ENCODE measurements around the gene RTL10. TPM values are rescaled to one million over a fixed set of nuclear protein-coding genes. Genes with fewer than 3 reads are reported as not detected.
A peak's percentile ranks its signal among the peaks of the same experiment; 100 is the strongest.

The RTL10 gene
- polyA plus RNA-seq, 3 donors from 2014 or later: 1.5 to 8.1 (median 4.5) TPM

GRCh38 chr22:19819208-19819910 lies 35.3 kb downstream of the RTL10 start:
- Mint-ChIP-seq H3K4me1 (no peaks in the 10 kb centered on the region), H3K4me3 (no peak overlapping the region), H3K27me3 (ENCODE audit: low read depth in 3 of 3) (no peaks in the 10 kb centered on the region), H3K27ac (no peak overlapping the region), H3K36me3 (peaks cover 0 to 4% (median 0%) of the 10 kb centered on the region in 3 donors), H3K9me3 (no peaks in the 10 kb centered on the region)
- DNase-seq: no peak

GRCh38 chr22:19818324-19819207 lies 36.1 kb downstream of the RTL10 start:
- Mint-ChIP-seq H3K27me3 (ENCODE audit: low read depth in 3 of 3) (no peaks in the 10 kb centered on the region), H3K4me3 (no peak overlapping the region), H3K36me3 (peaks cover 0 to 1% (median 0%) of the 10 kb centered on the region in 3 donors), H3K9me3 (no peaks in the 10 kb centered on the region), H3K27ac (no peak overlapping the region), H3K4me1 (no peaks in the 10 kb centered on the region)
- no peak for DNase-seq

- Mint-ChIP-seq H3K4me1 (no peaks in the 10 kb centered on the region), H3K36me3 (no peaks in the 10 kb centered on the region), H3K27me3 (ENCODE audit: low read depth in 3 of 3) (no peaks in the 10 kb centered on the region), H3K4me3 (no peak overlapping the region), H3K27ac (peak overlapping the region in 1 of 6 donors; percentile 17), H3K9me3 (no peaks in the 10 kb centered on the region)
- no peak for DNase-seq
Observed at GRCh38 chr22:19816372-19817119, 38.1 kb downstream of the RTL10 start.

GRCh38 chr22:19815823-19816290 lies 38.8 kb downstream of the RTL10 start:
- Mint-ChIP-seq H3K36me3 (peaks cover 0 to 4% (median 0%) of the 10 kb centered on the region in 3 donors), H3K27ac (no peak overlapping the region), H3K4me3 (no peak overlapping the region), H3K4me1 (peaks cover 0 to 1% of the 10 kb centered on the region in 2 donors), H3K27me3 (ENCODE audit: low read depth in 3 of 3) (no peaks in the 10 kb centered on the region), H3K9me3 (no peaks in the 10 kb centered on the region)
- DNase-seq: no peak

- no peak for DNase-seq
- peaks cover 0 to 4% (median 0%) of the 10 kb centered on the region in 3 donors for H3K36me3 Mint-ChIP-seq
- H3K27me3 Mint-ChIP-seq (ENCODE audit: low read depth in 3 of 3): no peaks in the 10 kb centered on the region
- H3K4me3 Mint-ChIP-seq: no peak overlapping the region
- no peaks in the 10 kb centered on the region for H3K9me3 Mint-ChIP-seq
- H3K27ac Mint-ChIP-seq: no peak overlapping the region
- peaks cover 0 to 4% of the 10 kb centered on the region in 2 donors for H3K4me1 Mint-ChIP-seq
Observed at GRCh38 chr22:19815093-19815822, 39.4 kb downstream of the RTL10 start.

- peaks cover 0 to 1% (median 0%) of the 10 kb centered on the region in 3 donors for H3K27me3 Mint-ChIP-seq (ENCODE audit: low read depth in 3 of 3)
- H3K36me3 Mint-ChIP-seq: peaks cover 0 to 4% (median 0%) of the 10 kb centered on the region in 3 donors
- no peak for DNase-seq
- peaks cover 0 to 9% of the 10 kb centered on the region in 2 donors for H3K4me1 Mint-ChIP-seq
- no peaks in the 10 kb centered on the region for H3K9me3 Mint-ChIP-seq
- H3K4me3 Mint-ChIP-seq: no peak overlapping the region
- peak overlapping the region in 1 of 6 donors; percentile 20 for H3K27ac Mint-ChIP-seq
Observed at GRCh38 chr22:19814428-19814827, 40.2 kb downstream of the RTL10 start.

- Mint-ChIP-seq H3K4me3 (no peak overlapping the region), H3K27ac (no peak overlapping the region), H3K27me3 (ENCODE audit: low read depth in 3 of 3) (peaks cover 0 to 3% (median 0%) of the 10 kb centered on the region in 3 donors), H3K36me3 (peaks cover 0 to 4% (median 0%) of the 10 kb centered on the region in 3 donors), H3K9me3 (no peaks in the 10 kb centered on the region), H3K4me1 (peaks cover 0 to 10% of the 10 kb centered on the region in 2 donors)
- DNase-seq: no peak
Observed at GRCh38 chr22:19812910-19813309, 41.8 kb downstream of the RTL10 start.

- peaks cover 0 to 3% (median 0%) of the 10 kb centered on the region in 3 donors for H3K27me3 Mint-ChIP-seq (ENCODE audit: low read depth in 3 of 3)
- H3K27ac Mint-ChIP-seq: no peak overlapping the region
- H3K9me3 Mint-ChIP-seq: no peaks in the 10 kb centered on the region
- no peak for DNase-seq
- peaks cover 0 to 4% (median 0%) of the 10 kb centered on the region in 3 donors for H3K36me3 Mint-ChIP-seq
- peaks cover 0 to 10% of the 10 kb centered on the region in 2 donors for H3K4me1 Mint-ChIP-seq
- H3K4me3 Mint-ChIP-seq: no peak overlapping the region
Observed at GRCh38 chr22:19811811-19812771, 42.6 kb downstream of the RTL10 start.

GRCh38 chr22:19811211-19811621 lies 43.5 kb downstream of the RTL10 start:
- Mint-ChIP-seq H3K36me3 (peaks cover 0 to 4% (median 0%) of the 10 kb centered on the region in 3 donors), H3K4me1 (peaks cover 0 to 10% of the 10 kb centered on the region in 2 donors), H3K27ac (peak overlapping the region in 1 of 6 donors; percentile 26), H3K9me3 (no peaks in the 10 kb centered on the region), H3K27me3 (ENCODE audit: low read depth in 3 of 3) (peaks cover 0 to 3% (median 0%) of the 10 kb centered on the region in 3 donors), H3K4me3 (no peak overlapping the region)
- no peak for DNase-seq

- no peak overlapping the region for H3K4me3 Mint-ChIP-seq
- no peaks in the 10 kb centered on the region for H3K9me3 Mint-ChIP-seq
- no peak for DNase-seq
- peak overlapping the region in 1 of 6 donors; percentile 26 for H3K27ac Mint-ChIP-seq
- peaks cover 0 to 10% of the 10 kb centered on the region in 2 donors for H3K4me1 Mint-ChIP-seq
- peaks cover 0 to 4% (median 0%) of the 10 kb centered on the region in 3 donors for H3K36me3 Mint-ChIP-seq
- H3K27me3 Mint-ChIP-seq (ENCODE audit: low read depth in 3 of 3): peaks cover 0 to 3% (median 0%) of the 10 kb centered on the region in 3 donors
Observed at GRCh38 chr22:19810381-19811201, 44.1 kb downstream of the RTL10 start.

GRCh38 chr22:19809741-19810140 lies 44.9 kb downstream of the RTL10 start:
- no peaks in the 10 kb centered on the region for H3K9me3 Mint-ChIP-seq
- H3K27me3 Mint-ChIP-seq (ENCODE audit: low read depth in 3 of 3): peaks cover 0 to 3% (median 0%) of the 10 kb centered on the region in 3 donors
- peaks cover 0 to 10% of the 10 kb centered on the region in 2 donors for H3K4me1 Mint-ChIP-seq
- H3K27ac Mint-ChIP-seq: no peak overlapping the region
- no peak for DNase-seq
- peaks cover 0 to 4% (median 0%) of the 10 kb centered on the region in 3 donors for H3K36me3 Mint-ChIP-seq
- no peak overlapping the region for H3K4me3 Mint-ChIP-seq

All from immature natural killer cell (primary cell).